PC-3 (cell line): ENCODE data around the gene ZNF839. TPM values are rescaled to one million over a fixed set of nuclear protein-coding genes. Genes with fewer than 3 reads are reported as not detected.

Experiments
- ATAC-seq: fragments of 200-7000 bp; cut with Tn5 transposase; 2 replicates; pipeline ENCODE4 v1.9.1; 2020; ENCODE audit warnings: mild to moderate bottlenecking, moderate library complexity
- BruUV-seq: library from RNA; stranded (reverse); fragments of 400-500 nt; replicated peaks from 2 replicates; lab custom pipeline; 2021; lab: Mats Ljungman, UMichigan
- CTCF ChIA-PET: fragments of 300-600 bp; sonication (Branson Sonifier 250); formaldehyde crosslinking; loops from one replicate; lab custom pipeline; 2022; ENCODE audit warnings: antibody characterized with exemption; lab: Charles Lee
- POLR2A ChIA-PET: fragments of 300-600 bp; sonication (Branson Sonifier 250); formaldehyde crosslinking; loops from one replicate; lab custom pipeline; 2022; ENCODE audit warnings: antibody characterized with exemption; ENCODE audit not compliant: unreplicated experiment; lab: Charles Lee
- DNase-seq: peaks from one replicate; pipeline ENCODE4 v3.0.0-alpha.2; 2015
- H2AFZ ChIP-seq: fragments of 300-600 bp; sonication (generic); 2 replicates; pipeline ENCODE4 v1.6.0; 2016; ENCODE audit warnings: antibody characterized with exemption, low read length
- H3F3A ChIP-seq: fragments of 300-600 bp; sonication (generic); one replicate; pipeline ENCODE4 v1.6.0; 2017; ENCODE audit warnings: antibody characterized with exemption, low read length, control low read depth, mild to moderate bottlenecking; ENCODE audit not compliant: unreplicated experiment
- H3K27ac ChIP-seq: fragments of 300-600 bp; sonication (generic); 2 replicates; pipeline ENCODE4 v1.5.1; 2016; ENCODE audit warnings: mild to moderate bottlenecking, low read length
- H3K27me3 ChIP-seq: fragments of 300-600 bp; sonication (generic); 2 replicates; pipeline ENCODE4 v1.6.1; 2016; ENCODE audit warnings: low read length, mixed read lengths
- H3K36me3 ChIP-seq: fragments of 300-600 bp; sonication (generic); 2 replicates; pipeline ENCODE4 v1.6.1; 2016; ENCODE audit warnings: low read depth, mixed run types, low read length, mixed read lengths
- H3K4me1 ChIP-seq: fragments of 300-600 bp; sonication (generic); 2 replicates; pipeline ENCODE4 v1.5.1; 2016; ENCODE audit warnings: low read length; ENCODE audit not compliant: insufficient read depth
- H3K4me2 ChIP-seq: fragments of 300-600 bp; sonication (generic); 2 replicates; pipeline ENCODE4 v1.6.0; 2016; ENCODE audit warnings: low read length
- H3K4me3 ChIP-seq: fragments of 300-600 bp; sonication (generic); 2 replicates; pipeline ENCODE4 v1.5.1; 2016; ENCODE audit warnings: mild to moderate bottlenecking, low read length, mixed read lengths
- H3K79me2 ChIP-seq: fragments of 300-600 bp; sonication (generic); 2 replicates; pipeline ENCODE4 v1.6.1; 2017; ENCODE audit warnings: low read length, mixed read lengths
- H3K9ac ChIP-seq: fragments of 300-600 bp; sonication (generic); 2 replicates; pipeline ENCODE4 v1.6.0; 2016; ENCODE audit warnings: mild to moderate bottlenecking, low read length
- H3K9me2 ChIP-seq: fragments of 300-600 bp; sonication (generic); replicated peaks from 2 replicates; pipeline ENCODE4 v1.6.1; 2016; ENCODE audit warnings: mixed run types, low read length, mixed read lengths
- H3K9me3 ChIP-seq: fragments of 300-600 bp; sonication (generic); 2 replicates; pipeline ENCODE4 v1.6.1; 2016; ENCODE audit warnings: low read length, mixed read lengths
- H4K20me1 ChIP-seq: fragments of 300-600 bp; sonication (generic); 2 replicates; pipeline ENCODE4 v1.6.1; 2016; ENCODE audit warnings: low read length, mixed read lengths
- EZH2 ChIP-seq: fragments of 300-600 bp; sonication (generic); IDR thresholded peaks from one replicate; pipeline ENCODE4 v1.6.1; 2017; ENCODE audit warnings: antibody characterized with exemption, mild to moderate bottlenecking, low read length; ENCODE audit not compliant: unreplicated experiment
- EZH2phosphoT487 ChIP-seq: fragments of 300-600 bp; sonication (generic); IDR thresholded peaks from 2 replicates; pipeline ENCODE4 v1.6.1; 2018; ENCODE audit warnings: mild to moderate bottlenecking, antibody characterized with exemption, low read length, borderline replicate concordance
- intact Hi-C: fragments of 100-400 bp; cut with micrococcal nuclease; formaldehyde crosslinking; loops from 2 replicates; pipeline ENCODE4 v1.9.0; 2023
- total RNA-seq: library from RNA; depleted of rRNA; stranded (reverse); fragments of >200 nt; gene quantifications from 2 replicates; pipeline ENCODE4 v1.2.3, GENCODE V29; 2014
- TF ChIP-seq, protein P1 (sequence below): fragments of 300-600 bp; sonication (generic); conservative IDR thresholded peaks from 2 replicates; pipeline ENCODE4 v1.5.1; 2017; ENCODE audit warnings: antibody characterized with exemption, low read depth, mild to moderate bottlenecking, low read length

Gene ZNF839
- total RNA-seq, 1 experiment from 2014 or later: 13.2 TPM

- DNase-seq (peak; percentile 78), ATAC-seq (peak; percentile 43)
- BruUV-seq: no TSS peak
- Histone ChIP-seq H3K9ac (peak overlapping the region; percentile 73), H3K4me3 (peak overlapping the region; percentile 67), H3K4me2 (peak overlapping the region; percentile 91), H3F3A (no peaks in the 10 kb centered on the region), H4K20me1 (no peaks in the 10 kb centered on the region), H3K79me2 (peaks cover 19% of the 10 kb centered on the region), H3K9me3 (no peaks in the 10 kb centered on the region), H3K27ac (peak overlapping the region; percentile 57), H3K9me2 (no peaks in the 10 kb centered on the region), H2AFZ (peak overlapping the region; percentile 95), H3K27me3 (no peaks in the 10 kb centered on the region), H3K36me3 (no peaks in the 10 kb centered on the region), H3K4me1 (peaks cover 48% of the 10 kb centered on the region)
- no peak for TF ChIP-seq EZH2phosphoT487
- TF ChIP-seq, protein P1, sequence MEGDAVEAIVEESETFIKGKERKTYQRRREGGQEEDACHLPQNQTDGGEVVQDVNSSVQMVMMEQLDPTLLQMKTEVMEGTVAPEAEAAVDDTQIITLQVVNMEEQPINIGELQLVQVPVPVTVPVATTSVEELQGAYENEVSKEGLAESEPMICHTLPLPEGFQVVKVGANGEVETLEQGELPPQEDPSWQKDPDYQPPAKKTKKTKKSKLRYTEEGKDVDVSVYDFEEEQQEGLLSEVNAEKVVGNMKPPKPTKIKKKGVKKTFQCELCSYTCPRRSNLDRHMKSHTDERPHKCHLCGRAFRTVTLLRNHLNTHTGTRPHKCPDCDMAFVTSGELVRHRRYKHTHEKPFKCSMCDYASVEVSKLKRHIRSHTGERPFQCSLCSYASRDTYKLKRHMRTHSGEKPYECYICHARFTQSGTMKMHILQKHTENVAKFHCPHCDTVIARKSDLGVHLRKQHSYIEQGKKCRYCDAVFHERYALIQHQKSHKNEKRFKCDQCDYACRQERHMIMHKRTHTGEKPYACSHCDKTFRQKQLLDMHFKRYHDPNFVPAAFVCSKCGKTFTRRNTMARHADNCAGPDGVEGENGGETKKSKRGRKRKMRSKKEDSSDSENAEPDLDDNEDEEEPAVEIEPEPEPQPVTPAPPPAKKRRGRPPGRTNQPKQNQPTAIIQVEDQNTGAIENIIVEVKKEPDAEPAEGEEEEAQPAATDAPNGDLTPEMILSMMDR: peak; percentile 98
- intact Hi-C loops: loop anchor here (1.0 to 10.0 kb wide), 6 partner anchors 79 to 342 kb away; partner anchors contain the start of gene WDR20
- ChIA-PET POLR2A (interaction anchor here (0.6 kb wide), 1 partner anchor 100 kb away, joined by 5 read pairs; no protein-coding TSS in a partner anchor), CTCF (interaction anchor here (0.6 to 1.5 kb wide), 7 partner anchors 9 to 215 kb away, joined by 3 to 9 read pairs (median 4); partner anchors contain the start of gene MOK)
Observed at GRCh38 chr14:102314242-102315011, 5.1 kb upstream of the ZNF839 start.

DNA sequence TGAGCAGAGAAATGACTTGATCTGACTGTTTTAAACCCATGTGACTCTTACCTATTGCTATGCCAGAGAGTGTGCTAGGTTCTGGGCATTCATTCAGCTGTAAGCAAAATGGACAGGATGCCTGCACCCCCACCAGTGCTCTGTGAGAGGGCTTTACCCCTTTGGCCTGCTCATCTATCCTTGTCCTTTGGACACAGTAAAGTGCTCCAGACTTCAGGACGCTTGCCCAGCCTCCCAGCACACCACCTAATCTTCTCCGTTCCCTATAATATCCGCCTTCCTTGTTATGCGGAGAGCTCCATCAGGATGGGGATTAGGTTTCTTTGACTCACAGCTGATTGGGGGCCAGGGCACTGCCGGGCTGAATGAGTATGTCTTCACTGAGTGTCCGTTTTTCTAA, 4.4 kb upstream of the ZNF839 start:
- intact Hi-C loops: loop anchor here (5.0 to 10.0 kb wide), 5 partner anchors 93 to 343 kb away; partner anchors contain the start of gene WDR20
- Histone ChIP-seq H3K9me2 (no peaks in the 10 kb centered on the region), H2AFZ (no peak overlapping the region), H3K9ac (peak overlapping the region; percentile 73; the same call in 1 of the 2 replicates), H3F3A (no peaks in the 10 kb centered on the region), H3K27me3 (no peaks in the 10 kb centered on the region), H3K27ac (peak overlapping the region; percentile 57), H3K79me2 (peaks cover 21% of the 10 kb centered on the region), H3K4me1 (peaks cover 48% of the 10 kb centered on the region), H3K9me3 (no peaks in the 10 kb centered on the region), H3K4me3 (no peak overlapping the region), H3K36me3 (no peaks in the 10 kb centered on the region), H3K4me2 (peak overlapping the region; percentile 91), H4K20me1 (no peaks in the 10 kb centered on the region)
- ATAC-seq (no peak), DNase-seq (peak; percentile 20)
- no TSS peak for BruUV-seq
- CTCF ChIA-PET: interaction anchor here (0.6 to 1.5 kb wide), 3 partner anchors 10 to 128 kb away, joined by 3 to 9 read pairs (median 5); partner anchors contain the start of gene MOK
- TF ChIP-seq, protein P1: no peak
- TF ChIP-seq EZH2 (no peak), EZH2phosphoT487 (no peak)
- POLR2A ChIA-PET: interaction anchor here (0.6 kb wide), 2 partner anchors 101 to 217 kb away, joined by 5 to 24 read pairs; no protein-coding TSS in a partner anchor
